ENCODE measurements around the gene IFITM10.

GRCh38 chr11:1797391-1798125 is 47.2 kb upstream of the IFITM10 start:
- TF ChIP-seq HDGF (IDR thresholded peaks at IDR 0.05; ENCODE audit: borderline replicate concordance) (no peak), SUZ12 (IDR thresholded peaks at IDR 0.05) (no peak), FOXM1 (IDR thresholded peaks at IDR 0.05; ENCODE audit: borderline replicate concordance) (no peak), ARNT (IDR thresholded peaks at IDR 0.05) (no peak), BHLHE40 (IDR thresholded peaks at IDR 0.05; ENCODE audit: borderline replicate concordance) (no peak), NFRKB (IDR thresholded peaks at IDR 0.05) (no peak), ELF4 (IDR thresholded peaks at IDR 0.05) (no peak), FOXK2 (IDR thresholded peaks at IDR 0.05) (no peak), ZNF384 (IDR thresholded peaks at IDR 0.05) (no peak), CTBP1 (IDR thresholded peaks at IDR 0.05; ENCODE audit: borderline replicate concordance) (no peak), PKNOX1 (IDR thresholded peaks at IDR 0.05) (no peak), TARDBP (IDR thresholded peaks at IDR 0.05) (no peak), FOXA1 (IDR thresholded peaks at IDR 0.05) (no peak)

Data from HEK293T (cell line).